Mucosa of stomach (tissue), 1 donor: Measurements from ENCODE around the gene DNAJB13.

Source experiments
- H3K27me3 ChIP-seq: one replicate; pipeline ENCODE4 v1.7.0; 2013; ENCODE audit warnings: mild to moderate bottlenecking, low read length; ENCODE audit not compliant: control insufficient read depth, insufficient read depth
- H3K36me3 ChIP-seq: one replicate; pipeline ENCODE4 v1.7.0; 2013; ENCODE audit warnings: low read length; ENCODE audit not compliant: control insufficient read depth, insufficient read depth
- H3K4me1 ChIP-seq: one replicate; pipeline ENCODE4 v1.7.0; 2013; ENCODE audit warnings: mild to moderate bottlenecking, low read length; ENCODE audit not compliant: control insufficient read depth, insufficient read depth
- H3K4me3 ChIP-seq: one replicate; pipeline ENCODE4 v1.7.0; 2013; ENCODE audit warnings: low read length
- H3K9ac ChIP-seq: one replicate; pipeline ENCODE4 v1.7.0; 2013; ENCODE audit warnings: mild to moderate bottlenecking, low read length, moderate library complexity
- H3K9me3 ChIP-seq: one replicate; pipeline ENCODE4 v1.7.0; 2013; ENCODE audit warnings: mild to moderate bottlenecking, low read length, moderate library complexity; ENCODE audit not compliant: control insufficient read depth
- donor health status: Pancreatic carcinoma.

DNAJB13 gene, protein sequence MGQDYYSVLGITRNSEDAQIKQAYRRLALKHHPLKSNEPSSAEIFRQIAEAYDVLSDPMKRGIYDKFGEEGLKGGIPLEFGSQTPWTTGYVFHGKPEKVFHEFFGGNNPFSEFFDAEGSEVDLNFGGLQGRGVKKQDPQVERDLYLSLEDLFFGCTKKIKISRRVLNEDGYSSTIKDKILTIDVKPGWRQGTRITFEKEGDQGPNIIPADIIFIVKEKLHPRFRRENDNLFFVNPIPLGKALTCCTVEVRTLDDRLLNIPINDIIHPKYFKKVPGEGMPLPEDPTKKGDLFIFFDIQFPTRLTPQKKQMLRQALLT

GRCh38 chr11:73950869-73951710 lies at the start of gene DNAJB13:
Gene DNAJB13 (plus strand): TSS chr11:73951026. CDS start chr11:73951070, 44 bp downstream.
- H3K4me1 ChIP-seq: peaks cover 5% of the 10 kb centered on the region

DNA sequence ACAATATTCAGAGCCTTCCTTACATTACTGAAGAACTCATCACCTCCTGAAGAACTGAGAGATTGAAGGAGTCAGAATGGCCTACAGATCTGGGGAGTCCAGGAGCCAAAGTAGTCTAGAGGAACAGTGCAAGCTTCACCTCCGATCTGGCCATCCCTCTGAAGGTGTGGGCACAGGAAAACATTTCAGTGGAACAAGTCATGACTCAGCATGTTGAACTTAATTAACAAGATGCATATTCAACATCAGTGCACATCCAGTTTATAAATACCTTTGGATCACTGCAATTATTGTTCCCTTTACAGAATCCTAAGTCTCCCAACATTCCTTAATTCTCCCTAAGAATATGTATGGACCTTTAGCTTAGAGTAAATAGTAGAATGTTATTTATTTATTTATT lies 48.5 kb upstream of the DNAJB13 start:
- no peaks in the 10 kb centered on the region for H3K36me3 ChIP-seq
- H3K9me3 ChIP-seq: no peaks in the 10 kb centered on the region
- H3K4me1 ChIP-seq: no peaks in the 10 kb centered on the region
- H3K4me3 ChIP-seq: no peak overlapping the region
- H3K9ac ChIP-seq: no peak overlapping the region
- H3K27me3 ChIP-seq: no peaks in the 10 kb centered on the region

More at GRCh38 chr11:73950869-73951710, at the start of gene DNAJB13:
- H3K4me3 ChIP-seq: no peak within 1 kb of the TSS
- no peaks in the 10 kb centered on the region for H3K9me3 ChIP-seq
- no peak within 1 kb of the TSS for H3K9ac ChIP-seq
- H3K27me3 ChIP-seq: no peaks in the 10 kb centered on the region
- H3K36me3 ChIP-seq: no peaks in the 10 kb centered on the region

GRCh38 chr11:73907191-73907590 lies 43.6 kb upstream of the DNAJB13 start:
- no peaks in the 10 kb centered on the region for H3K36me3 ChIP-seq
- H3K4me3 ChIP-seq: no peak overlapping the region
- H3K9me3 ChIP-seq: no peaks in the 10 kb centered on the region
- no peaks in the 10 kb centered on the region for H3K27me3 ChIP-seq
- H3K9ac ChIP-seq: no peak overlapping the region
- H3K4me1 ChIP-seq: no peaks in the 10 kb centered on the region

DNA sequence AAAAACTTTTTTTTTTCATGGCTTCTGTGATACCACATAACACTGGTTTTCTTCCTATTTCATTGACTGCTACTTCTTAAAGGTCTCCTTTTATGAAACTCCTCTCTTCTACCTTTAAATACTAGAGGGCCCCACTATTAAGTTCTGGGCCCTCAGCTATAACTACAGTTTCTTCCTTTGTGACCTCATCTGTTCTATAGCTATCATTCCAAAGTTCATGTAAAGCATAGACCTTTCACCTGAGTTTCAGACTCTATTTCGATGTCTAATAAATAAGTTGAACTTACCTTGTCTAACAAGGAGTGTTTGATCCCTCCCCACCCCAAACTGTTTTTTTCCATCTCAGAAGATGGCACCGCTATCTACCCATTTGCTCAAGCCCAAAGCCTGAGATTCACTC lies 38.8 kb upstream of the DNAJB13 start:
- peaks cover 3% of the 10 kb centered on the region for H3K4me1 ChIP-seq
- H3K9ac ChIP-seq: no peak overlapping the region
- no peaks in the 10 kb centered on the region for H3K36me3 ChIP-seq
- no peaks in the 10 kb centered on the region for H3K9me3 ChIP-seq
- H3K4me3 ChIP-seq: no peak overlapping the region
- no peaks in the 10 kb centered on the region for H3K27me3 ChIP-seq

- no peak overlapping the region for H3K4me3 ChIP-seq
- H3K9ac ChIP-seq: no peak overlapping the region
- H3K27me3 ChIP-seq: no peaks in the 10 kb centered on the region
- no peaks in the 10 kb centered on the region for H3K36me3 ChIP-seq
- peaks cover 3% of the 10 kb centered on the region for H3K4me1 ChIP-seq
- H3K9me3 ChIP-seq: no peaks in the 10 kb centered on the region
Measured at GRCh38 chr11:73913472-73913871, 37.4 kb upstream of the DNAJB13 start.

GRCh38 chr11:73914284-73914683 lies 36.5 kb upstream of the DNAJB13 start:
- no peaks in the 10 kb centered on the region for H3K27me3 ChIP-seq
- H3K9ac ChIP-seq: no peak overlapping the region
- peaks cover 3% of the 10 kb centered on the region for H3K4me1 ChIP-seq
- no peaks in the 10 kb centered on the region for H3K9me3 ChIP-seq
- no peak overlapping the region for H3K4me3 ChIP-seq
- H3K36me3 ChIP-seq: no peaks in the 10 kb centered on the region

DNA sequence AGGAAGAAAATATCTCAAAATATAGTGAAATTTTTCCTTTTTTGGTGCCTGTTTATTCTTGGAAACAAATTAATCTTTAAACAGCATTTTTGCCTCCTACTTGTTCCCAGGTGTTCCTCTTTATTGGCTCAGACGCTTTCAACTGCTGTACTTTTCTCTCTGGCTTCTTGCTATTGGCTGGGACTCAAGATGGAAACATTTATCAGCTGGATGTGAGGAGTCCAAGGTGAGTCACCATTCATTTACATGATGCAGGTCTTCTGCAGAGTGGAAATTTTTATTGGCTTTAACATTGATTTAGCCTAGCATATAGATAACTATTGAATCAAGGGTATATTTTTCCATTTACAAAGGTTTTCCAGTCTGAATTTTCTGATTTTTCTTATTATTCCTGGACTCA lies 34.4 kb upstream of the DNAJB13 start:
- Histone ChIP-seq H3K4me3 (no peak overlapping the region), H3K27me3 (no peaks in the 10 kb centered on the region), H3K4me1 (peaks cover 3% of the 10 kb centered on the region), H3K9me3 (no peaks in the 10 kb centered on the region), H3K36me3 (no peaks in the 10 kb centered on the region), H3K9ac (no peak overlapping the region)

DNA sequence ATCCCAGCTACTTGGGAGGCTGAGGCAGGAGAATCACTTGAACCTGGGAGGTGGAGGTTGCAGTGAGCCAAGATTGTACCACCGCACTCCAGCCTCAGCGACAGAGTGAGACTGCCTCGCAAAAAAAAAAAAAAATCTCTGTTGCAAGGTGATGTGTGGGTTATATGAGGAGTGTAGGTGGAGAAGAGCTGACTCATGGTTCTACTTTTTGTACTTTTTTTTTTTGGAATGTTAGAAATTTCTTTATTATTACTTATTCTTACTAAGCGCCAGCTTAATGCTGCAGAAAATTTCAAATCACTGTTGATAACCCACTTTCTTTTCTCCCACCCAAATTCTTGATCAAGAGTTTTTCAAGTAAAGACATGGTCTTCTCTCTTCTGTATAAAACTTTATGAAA lies 29.6 kb upstream of the DNAJB13 start:
- H3K4me3 ChIP-seq: no peak overlapping the region
- no peaks in the 10 kb centered on the region for H3K4me1 ChIP-seq
- H3K36me3 ChIP-seq: no peaks in the 10 kb centered on the region
- no peaks in the 10 kb centered on the region for H3K27me3 ChIP-seq
- no peak overlapping the region for H3K9ac ChIP-seq
- no peaks in the 10 kb centered on the region for H3K9me3 ChIP-seq

- H3K36me3 ChIP-seq: no peaks in the 10 kb centered on the region
- H3K9ac ChIP-seq: no peak overlapping the region
- H3K4me1 ChIP-seq: no peaks in the 10 kb centered on the region
- no peaks in the 10 kb centered on the region for H3K27me3 ChIP-seq
- no peak overlapping the region for H3K4me3 ChIP-seq
- no peaks in the 10 kb centered on the region for H3K9me3 ChIP-seq
Measured at GRCh38 chr11:73929388-73929787, 21.4 kb upstream of the DNAJB13 start.

GRCh38 chr11:73931039-73931645 lies 19.7 kb upstream of the DNAJB13 start:
- no peaks in the 10 kb centered on the region for H3K27me3 ChIP-seq
- H3K4me3 ChIP-seq: no peak overlapping the region
- H3K4me1 ChIP-seq: no peaks in the 10 kb centered on the region
- no peak overlapping the region for H3K9ac ChIP-seq
- H3K36me3 ChIP-seq: no peaks in the 10 kb centered on the region
- H3K9me3 ChIP-seq: no peaks in the 10 kb centered on the region

DNA sequence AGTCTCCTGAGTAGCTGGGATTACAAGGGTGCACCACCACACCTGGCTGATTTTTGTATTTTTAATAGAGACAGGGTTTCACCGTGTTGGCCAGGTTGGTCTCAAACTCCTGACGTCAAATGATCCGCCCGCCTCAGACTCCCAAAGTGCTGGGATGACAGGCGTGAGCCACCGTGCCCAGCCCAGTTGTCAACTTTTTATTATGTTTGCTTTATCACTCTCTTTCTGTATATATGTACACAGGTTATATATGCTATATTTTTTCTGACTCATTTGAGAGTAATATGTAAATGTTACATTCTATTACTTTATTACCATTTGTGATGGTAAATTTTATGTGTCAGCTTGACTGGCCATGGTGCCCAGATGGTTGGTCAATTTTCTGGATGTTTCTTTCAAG lies 18.9 kb upstream of the DNAJB13 start:
- Histone ChIP-seq H3K4me3 (no peak overlapping the region), H3K27me3 (no peaks in the 10 kb centered on the region), H3K9ac (no peak overlapping the region), H3K9me3 (no peaks in the 10 kb centered on the region), H3K4me1 (no peaks in the 10 kb centered on the region), H3K36me3 (no peaks in the 10 kb centered on the region)

GRCh38 chr11:73932781-73933180 lies 18.0 kb upstream of the DNAJB13 start:
- Histone ChIP-seq H3K4me3 (no peak overlapping the region), H3K36me3 (no peaks in the 10 kb centered on the region), H3K27me3 (no peaks in the 10 kb centered on the region), H3K9me3 (no peaks in the 10 kb centered on the region), H3K9ac (no peak overlapping the region), H3K4me1 (no peaks in the 10 kb centered on the region)
